DMS114 treated with DMSO at 0.1 percent for 48 hours (cell line): ENCODE data around the gene SHANK1.

Experiments
- DNase-seq: peaks from one replicate; lab custom pipeline; 2025; ENCODE audit not compliant: unreplicated experiment; lab: John Stamatoyannopoulos, UW

Gene SHANK1

GRCh38 chr19:50713556-50714236 is 5.9 kb downstream of the SHANK1 start:
- no peak for DNase-seq

- DNase-seq: no peak
Observed at GRCh38 chr19:50712833-50713232, 6.8 kb downstream of the SHANK1 start.

GRCh38 chr19:50711805-50712204 is 7.8 kb downstream of the SHANK1 start:
- DNase-seq: no peak

GRCh38 chr19:50711196-50711595 is 8.4 kb downstream of the SHANK1 start:
- DNase-seq: no peak

GRCh38 chr19:50710612-50711011 is 9.0 kb downstream of the SHANK1 start:
- DNase-seq: no peak

- DNase-seq: no peak
Observed at GRCh38 chr19:50710094-50710493, 9.5 kb downstream of the SHANK1 start.

GRCh38 chr19:50708179-50708879 is 11.3 kb downstream of the SHANK1 start:
- DNase-seq: no peak

GRCh38 chr19:50706387-50706786 is 13.2 kb downstream of the SHANK1 start:
- DNase-seq: no peak

GRCh38 chr19:50705422-50706019 is 14.1 kb downstream of the SHANK1 start:
- peak; percentile 45 for DNase-seq

GRCh38 chr19:50703915-50704796 is 15.4 kb downstream of the SHANK1 start:
- peak; percentile 38 for DNase-seq

GRCh38 chr19:50702871-50703829 is 16.5 kb downstream of the SHANK1 start:
- no peak for DNase-seq

- no peak for DNase-seq
Observed at GRCh38 chr19:50702158-50702870, 17.3 kb downstream of the SHANK1 start.

GRCh38 chr19:50701367-50701985 is 18.1 kb downstream of the SHANK1 start:
- no peak for DNase-seq

- DNase-seq: no peak
Observed at GRCh38 chr19:50697414-50698124, 22.0 kb downstream of the SHANK1 start.

GRCh38 chr19:50696094-50696483 is 23.5 kb downstream of the SHANK1 start:
- DNase-seq: no peak

GRCh38 chr19:50695251-50696093 is 24.1 kb downstream of the SHANK1 start:
- DNase-seq: no peak

- DNase-seq: no peak
Observed at GRCh38 chr19:50694815-50695145, 24.8 kb downstream of the SHANK1 start.
